WTC11 (cell line): ENCODE measurements around the gene EBPL. TPM values are rescaled to one million over a fixed set of nuclear protein-coding genes. Genes with fewer than 3 reads are reported as not detected.

Experiments
- ATAC-seq: fragments of 200-7000 bp; cut with Tn5 transposase; 2 replicates; pipeline ENCODE4 v1.10.0; 2021; ENCODE audit warnings: mild to moderate bottlenecking, moderate library complexity
- CTCF ChIA-PET: fragments of 300-600 bp; sonication (Branson Sonifier 250); formaldehyde crosslinking; loops from one replicate; lab custom pipeline; 2021; ENCODE audit warnings: antibody characterized with exemption; lab: Charles Lee
- POLR2A ChIA-PET: fragments of 350-600 bp; sonication (Branson Sonifier 250); formaldehyde crosslinking; loops from one replicate; lab custom pipeline; 2021; ENCODE audit warnings: antibody characterized with exemption; lab: Charles Lee
- DNase-seq: peaks from one replicate; pipeline ENCODE4 v3.0.0; 2021; ENCODE audit warnings: low spot score
- H3K27ac Mint-ChIP-seq: 2 replicates; pipeline ENCODE4 v1.8.0; 2021; ENCODE audit warnings: mixed read lengths
- H3K27me3 Mint-ChIP-seq: 2 replicates; pipeline ENCODE4 v1.8.0; 2021; ENCODE audit warnings: low read depth, mild to moderate bottlenecking, moderate library complexity, mixed read lengths
- H3K36me3 Mint-ChIP-seq: 2 replicates; pipeline ENCODE4 v1.8.0; 2021; ENCODE audit warnings: mixed read lengths
- H3K4me1 Mint-ChIP-seq: 2 replicates; pipeline ENCODE4 v1.8.0; 2022; ENCODE audit warnings: mixed read lengths
- H3K4me3 Mint-ChIP-seq: 2 replicates; pipeline ENCODE4 v1.8.0; 2021; ENCODE audit warnings: mild to moderate bottlenecking, moderate library complexity, mixed read lengths
- H3K9me3 Mint-ChIP-seq: 2 replicates; pipeline ENCODE4 v1.8.0; 2021; ENCODE audit warnings: mixed read lengths
- CREB1 ChIP-seq: sonication (generic); formaldehyde crosslinking; IDR thresholded peaks from 2 replicates; pipeline ENCODE4 v1.8.0; 2023; ENCODE audit warnings: mild to moderate bottlenecking, missing genetic modification reagents
- E2F5 ChIP-seq: sonication (generic); formaldehyde crosslinking; IDR thresholded peaks from 2 replicates; pipeline ENCODE4 v1.8.1; 2022; ENCODE audit warnings: mild to moderate bottlenecking, moderate library complexity, missing genetic modification reagents
- ERG ChIP-seq: fragments of 250-450 bp; sonication (Bioruptor Pico); IDR thresholded peaks from 2 replicates; pipeline ENCODE4 v1.8.0; 2021; ENCODE audit warnings: mild to moderate bottlenecking
- ESRRA ChIP-seq: sonication (generic); formaldehyde crosslinking; IDR thresholded peaks from 2 replicates; pipeline ENCODE4 v1.8.1; 2022; ENCODE audit warnings: mild to moderate bottlenecking, missing genetic modification reagents, borderline replicate concordance
- FOXJ3 ChIP-seq: sonication (generic); formaldehyde crosslinking; IDR thresholded peaks from 2 replicates; pipeline ENCODE4 v1.9.0; 2021; ENCODE audit warnings: missing genetic modification reagents, mild to moderate bottlenecking, borderline replicate concordance
- FOXP4 ChIP-seq: sonication (generic); formaldehyde crosslinking; IDR thresholded peaks from 2 replicates; pipeline ENCODE4 v1.8.0; 2022; ENCODE audit warnings: mild to moderate bottlenecking, missing genetic modification reagents
- JUN ChIP-seq: sonication (generic); formaldehyde crosslinking; IDR thresholded peaks from 2 replicates; pipeline ENCODE4 v1.8.0; 2023; ENCODE audit warnings: mild to moderate bottlenecking, missing genetic modification reagents
- NFATC4 ChIP-seq: fragments of 250-450 bp; sonication (Bioruptor Pico); IDR thresholded peaks from 2 replicates; pipeline ENCODE4 v1.9.0; 2021; ENCODE audit warnings: mild to moderate bottlenecking
- NFYB ChIP-seq: sonication (generic); formaldehyde crosslinking; conservative IDR thresholded peaks from 2 replicates; pipeline ENCODE4 v1.8.0; 2022; ENCODE audit warnings: low read depth, missing genetic modification reagents
- NR2C2 ChIP-seq: sonication (generic); formaldehyde crosslinking; IDR thresholded peaks from 2 replicates; pipeline ENCODE4 v1.8.0; 2022; ENCODE audit warnings: mild to moderate bottlenecking, missing genetic modification reagents
- RELA ChIP-seq: sonication (generic); formaldehyde crosslinking; IDR thresholded peaks from 2 replicates; pipeline ENCODE4 v1.8.1; 2022; ENCODE audit warnings: missing genetic modification reagents, mild to moderate bottlenecking, borderline replicate concordance
- ZMAT4 ChIP-seq: fragments of 250-450 bp; sonication (Bioruptor Pico); IDR thresholded peaks from 2 replicates; pipeline ENCODE4 v1.9.0; 2021; ENCODE audit warnings: mild to moderate bottlenecking
- ZNF219 ChIP-seq: sonication (generic); formaldehyde crosslinking; IDR thresholded peaks from 2 replicates; pipeline ENCODE4 v1.8.0; 2023; ENCODE audit warnings: missing genetic modification reagents, mild to moderate bottlenecking, borderline replicate concordance
- ZNF416 ChIP-seq: fragments of 250-450 bp; sonication (Bioruptor Pico); IDR thresholded peaks from 2 replicates; pipeline ENCODE4 v1.9.0; 2021; ENCODE audit warnings: mild to moderate bottlenecking, inconsistent platforms
- ZNF425 ChIP-seq: fragments of 250-450 bp; sonication (Bioruptor Pico); conservative IDR thresholded peaks from 2 replicates; pipeline ENCODE4 v1.9.0; 2021; ENCODE audit warnings: mild to moderate bottlenecking
- ZNF512 ChIP-seq: sonication (generic); formaldehyde crosslinking; IDR thresholded peaks from 2 replicates; pipeline ENCODE4 v1.8.1; 2022; ENCODE audit warnings: missing genetic modification reagents, borderline replicate concordance
- ZNF532 ChIP-seq: fragments of 250-450 bp; sonication (Bioruptor Pico); IDR thresholded peaks from 2 replicates; pipeline ENCODE4 v1.9.0; 2021; ENCODE audit warnings: mild to moderate bottlenecking, borderline replicate concordance
- total RNA-seq: library from RNA; stranded (reverse); gene quantifications from 3 replicates; pipeline ENCODE4 v1.2.3, GENCODE V29; 2021

EBPL gene
- total RNA-seq, 1 experiment from 2014 or later, result 92.5 TPM

- TF ChIP-seq ZMAT4, result no peak
These were observed 9.3 kb downstream of the EBPL start (continued) for GRCh38 chr13:49681842-49682435.

- DNase-seq (no peak), ATAC-seq (no peak)
- H3K27me3 Mint-ChIP-seq, result no peaks in the 10 kb centered on the region; the same call in 1 of the 2 replicates
- 0 out of 2 replicates have a peak, but pooled peaks cover 6% of the 10 kb centered on the region for H3K4me1 Mint-ChIP-seq
- peaks cover 32% of the 10 kb centered on the region for H3K9me3 Mint-ChIP-seq
- H3K27ac Mint-ChIP-seq, result no peak overlapping the region
- ChIA-PET POLR2A (interaction anchor here (0.5 kb wide), 1 partner anchor 11 kb away, joined by 3 read pairs; no protein-coding TSS in a partner anchor), CTCF (interaction anchor here (1.1 kb wide), 1 partner anchor 12 kb away, joined by 3 read pairs; the partner anchor contains the start of gene EBPL)
- no peak overlapping the region for H3K4me3 Mint-ChIP-seq
- peaks cover 74% of the 10 kb centered on the region for H3K36me3 Mint-ChIP-seq
- no peak for TF ChIP-seq JUN (CRISPR knock-in tag)
- no peak for TF ChIP-seq ZNF416 (CRISPR knock-in tag)
- no peak for TF ChIP-seq ZNF425
- no peak for TF ChIP-seq ZNF512 (CRISPR knock-in tag)
- TF ChIP-seq ZNF532 (CRISPR knock-in tag), result no peak
- TF ChIP-seq ESRRA (CRISPR knock-in tag), result no peak
- TF ChIP-seq CREB1 (CRISPR knock-in tag), result no peak
These were observed 12.0 kb downstream of the EBPL start for GRCh38 chr13:49679246-49679645.

- no peak for DNase-seq
- Mint-ChIP-seq H3K27ac (no peak overlapping the region), H3K36me3 (peaks cover 68% of the 10 kb centered on the region), H3K4me3 (no peak overlapping the region), H3K4me1 (0 out of 2 replicates have a peak, but pooled peaks cover 6% of the 10 kb centered on the region), H3K9me3 (peaks cover 32% of the 10 kb centered on the region), H3K27me3 (no peaks in the 10 kb centered on the region; the same call in 1 of the 2 replicates)
- ChIA-PET CTCF (interaction anchor here (1.1 kb wide), 1 partner anchor 13 kb away, joined by 3 read pairs; the partner anchor contains the start of gene EBPL), POLR2A (no interaction called here)
- no peak for ATAC-seq
- no peak for TF ChIP-seq NFATC4 (CRISPR knock-in tag)
- TF ChIP-seq FOXP4 (CRISPR knock-in tag), result no peak
- no peak for TF ChIP-seq E2F5 (CRISPR knock-in tag)
- no peak for TF ChIP-seq ZNF219 (CRISPR knock-in tag)
- TF ChIP-seq ERG, result no peak
- TF ChIP-seq RELA (CRISPR knock-in tag), result no peak
- TF ChIP-seq NR2C2 (CRISPR knock-in tag), result no peak
- no peak for TF ChIP-seq NFYB (CRISPR knock-in tag)
- TF ChIP-seq FOXJ3, result no peak
These were observed 12.9 kb downstream of the EBPL start for GRCh38 chr13:49678191-49678914.
